HG02852 (cell line): ENCODE measurements around the gene DMAC2.
"Not testable (repeated sequence)": the region's sequence is repeated elsewhere in the genome, so short reads cannot be mapped to it uniquely, and the experiment has no call there.

Source experiments
- ATAC-seq: cut with Tn5 transposase; IDR thresholded peaks from one replicate; pipeline ENCODE4 v1.9.1; 2021; ENCODE audit warnings: mild to moderate bottlenecking, moderate library complexity; ENCODE audit not compliant: unreplicated experiment

DMAC2 gene

GRCh38 chr19:41439441-41440222 lies at the start of gene DMAC2:
Gene DMAC2, minus strand, starts transcription at chr19:41439912. Its CDS starts 13 bp downstream, at chr19:41439899.
- peak; percentile 90 for ATAC-seq

DNA sequence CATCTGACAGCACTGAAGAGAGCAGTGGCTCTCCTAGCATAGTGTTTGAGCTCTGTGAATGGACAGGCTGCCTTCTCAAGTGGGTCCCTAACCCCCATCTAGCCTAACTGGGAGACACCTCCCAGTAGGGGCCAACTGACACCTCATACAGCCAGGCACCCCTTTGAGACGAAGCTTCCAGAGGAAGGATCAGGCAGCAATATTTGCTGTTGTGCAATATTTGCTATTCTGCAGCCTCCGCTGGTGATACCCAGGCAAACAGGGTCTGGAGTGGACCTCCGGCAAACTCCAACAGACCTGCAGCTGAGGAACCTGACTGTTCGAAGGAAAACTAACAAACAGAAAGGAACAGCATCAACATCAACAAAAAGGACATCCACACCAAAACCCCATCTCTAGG lies 47.2 kb upstream of the DMAC2 start:
- ATAC-seq = not testable (repeated sequence)

DNA sequence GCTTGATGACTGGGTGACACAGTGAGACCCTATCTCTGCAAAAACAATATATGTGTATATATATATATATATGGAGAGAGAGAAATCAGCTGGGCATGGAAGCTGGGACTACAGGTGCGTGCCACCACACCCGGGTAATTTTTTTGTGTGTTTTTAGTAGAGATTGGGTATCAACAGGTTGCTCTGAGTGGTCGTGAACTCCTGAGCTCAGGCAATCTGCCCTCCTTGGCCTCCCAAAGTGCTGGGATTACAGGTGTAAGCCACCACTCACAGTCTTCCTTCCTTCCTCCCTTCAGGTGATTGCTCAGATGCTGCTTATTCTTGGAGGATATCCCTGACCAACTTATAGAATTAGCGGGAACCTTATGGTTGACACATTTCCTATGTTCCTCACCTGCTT lies 45.1 kb upstream of the DMAC2 start:
- ATAC-seq = no peak

DNA sequence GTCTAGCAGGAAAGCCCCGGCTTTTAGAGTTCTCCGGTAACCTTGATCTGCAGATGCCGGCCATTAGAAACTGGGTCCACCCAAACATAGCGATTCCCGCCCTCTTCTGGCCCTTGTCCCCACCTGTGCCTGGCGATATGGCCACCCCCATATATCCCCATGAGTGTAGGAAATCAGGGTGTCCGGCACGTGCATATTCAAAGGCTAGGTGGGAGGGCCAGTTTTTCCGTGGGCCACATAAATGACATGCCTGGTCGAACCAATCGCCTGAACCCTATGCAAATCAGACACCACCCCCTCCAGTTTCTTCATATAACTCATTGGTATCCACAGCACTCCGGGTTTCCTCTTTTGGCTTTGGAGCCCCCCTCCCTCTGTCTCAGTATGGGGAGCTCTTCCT lies 40.6 kb upstream of the DMAC2 start:
- ATAC-seq = no peak

DNA sequence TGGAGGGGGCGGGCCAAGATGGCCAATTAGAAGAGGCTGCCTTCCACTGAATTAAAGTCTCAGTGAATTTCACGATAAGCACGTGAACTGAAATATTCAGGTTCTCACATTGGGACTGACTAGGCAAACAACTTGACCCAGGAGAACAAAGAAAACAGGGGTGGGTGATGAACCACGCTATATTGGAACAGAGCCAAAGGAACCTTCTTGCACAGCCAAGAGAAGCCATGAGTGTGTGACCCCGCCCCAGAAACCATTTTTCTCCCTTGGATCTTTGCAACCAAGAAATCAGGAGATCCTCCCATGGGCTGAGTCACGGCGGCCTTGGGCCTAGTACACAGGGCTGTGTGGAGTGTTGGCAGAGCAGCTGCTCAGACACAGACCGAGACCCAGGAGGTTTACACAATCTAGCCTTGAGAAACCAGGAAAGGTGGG lies 40.1 kb upstream of the DMAC2 start:
- no peak for ATAC-seq

- no peak for ATAC-seq
Observed at GRCh38 chr19:41478875-41479756, 39.4 kb upstream of the DMAC2 start.

DNA sequence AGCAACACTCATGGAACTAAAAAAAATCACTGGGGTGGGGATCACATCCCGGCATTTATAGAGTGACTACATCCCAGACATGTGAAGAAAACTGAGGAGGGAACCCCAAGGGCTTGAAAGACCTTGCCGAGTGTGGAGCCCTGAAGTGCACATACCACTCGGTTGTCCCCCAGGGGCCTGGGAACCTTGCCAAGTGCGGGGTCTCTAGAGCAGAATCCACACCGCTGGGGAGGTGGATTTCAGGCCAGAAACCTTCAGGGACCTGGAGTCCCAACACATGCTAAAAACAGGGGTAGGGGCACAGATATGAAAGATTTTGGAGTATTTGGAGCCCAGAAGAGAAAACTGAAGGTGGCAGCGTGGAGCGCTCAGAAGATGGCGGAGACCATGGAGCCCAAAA lies 38.5 kb upstream of the DMAC2 start:
- ATAC-seq = no peak

DNA sequence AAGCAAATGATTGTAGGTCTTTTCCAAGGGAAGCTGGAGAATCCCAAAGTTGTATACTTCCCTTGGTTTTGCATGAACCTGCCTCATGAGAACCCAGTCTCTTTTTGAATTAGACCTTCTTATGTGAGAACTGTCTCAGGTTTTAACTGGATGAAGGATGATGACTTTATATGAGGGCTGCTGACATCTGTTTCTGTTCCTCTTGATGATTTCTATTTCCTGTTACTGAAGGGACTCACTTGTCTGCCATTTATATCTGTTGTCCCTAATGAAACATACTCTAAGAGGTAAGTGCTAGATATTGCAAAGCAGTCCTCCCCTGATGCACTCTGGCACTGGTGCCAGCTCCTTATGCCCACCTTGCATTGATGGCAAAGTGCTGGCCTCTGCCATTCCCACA lies 36.9 kb upstream of the DMAC2 start:
- no peak for ATAC-seq

DNA sequence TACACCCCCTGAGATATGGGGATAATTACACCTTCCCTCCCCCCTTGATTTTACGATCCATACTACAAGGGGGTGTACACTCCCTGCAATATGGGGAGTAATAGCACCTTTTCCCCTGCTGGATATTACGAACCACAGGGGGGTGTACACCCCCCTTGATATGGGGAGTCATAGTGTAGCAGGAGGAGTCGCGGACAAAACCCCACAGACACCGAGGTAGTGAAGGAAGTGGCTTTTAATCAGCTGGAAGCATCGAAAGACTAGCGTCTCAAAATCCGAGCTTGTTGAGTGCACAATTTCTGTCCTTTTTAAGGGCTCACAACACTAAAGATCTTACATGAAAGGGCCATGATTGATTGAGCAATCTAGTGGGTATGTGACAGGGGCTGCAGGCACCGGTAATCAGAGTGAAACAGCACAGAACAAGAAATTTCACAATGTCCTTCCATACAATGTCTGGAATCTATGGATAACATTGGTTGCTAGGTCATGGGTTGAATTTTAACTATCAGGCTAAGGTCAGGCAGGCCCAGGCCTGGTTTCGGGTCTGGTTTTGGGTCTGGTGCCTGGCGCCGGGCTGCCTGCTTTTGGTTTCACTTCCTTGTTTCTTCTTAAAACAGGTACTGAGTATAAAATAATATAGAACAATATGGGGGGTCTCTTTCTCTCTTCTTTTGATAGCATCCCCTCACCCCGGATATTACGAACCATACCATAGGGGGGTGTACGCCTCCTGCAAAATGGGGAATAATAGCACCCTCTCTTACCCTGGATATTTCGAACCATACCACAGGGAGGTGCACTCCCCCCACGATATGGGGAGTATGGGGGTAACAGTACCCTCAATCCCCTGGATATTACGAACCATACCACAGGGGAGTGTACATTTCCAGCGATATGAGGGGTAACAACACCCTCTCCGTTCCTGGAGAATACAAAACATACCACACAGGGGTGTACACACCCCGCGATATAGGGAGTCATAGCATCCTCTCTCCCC lies 23.8 kb upstream of the DMAC2 start:
- ATAC-seq = not testable (repeated sequence)

- no peak for ATAC-seq
Observed at GRCh38 chr19:41462497-41462896, 22.8 kb upstream of the DMAC2 start.

GRCh38 chr19:41457241-41457640 lies 17.5 kb upstream of the DMAC2 start:
- no peak for ATAC-seq

GRCh38 chr19:41456342-41456918 lies 16.7 kb upstream of the DMAC2 start:
- no peak for ATAC-seq

DNA sequence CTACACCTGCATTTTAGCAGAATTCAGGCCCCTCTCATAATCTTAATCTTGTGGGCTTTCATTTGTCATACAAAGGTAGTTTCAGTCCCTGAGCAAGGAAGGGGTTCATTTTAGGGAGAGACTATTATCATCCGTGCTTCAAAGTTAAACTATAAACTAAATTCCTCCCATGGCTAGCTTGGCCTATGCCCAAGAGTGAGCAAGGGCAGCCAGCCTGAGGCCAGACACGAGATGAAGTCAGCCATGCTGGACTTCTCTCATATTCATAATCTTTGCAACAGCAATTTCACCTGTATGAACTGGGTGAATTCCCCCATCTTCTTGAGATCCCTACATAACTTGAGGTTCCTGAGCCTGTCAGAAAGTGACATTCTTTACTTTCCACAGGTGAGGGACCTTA lies 16.2 kb upstream of the DMAC2 start:
- no peak for ATAC-seq

- no peak for ATAC-seq
Observed at GRCh38 chr19:41452584-41453275, 13.0 kb upstream of the DMAC2 start.

DNA sequence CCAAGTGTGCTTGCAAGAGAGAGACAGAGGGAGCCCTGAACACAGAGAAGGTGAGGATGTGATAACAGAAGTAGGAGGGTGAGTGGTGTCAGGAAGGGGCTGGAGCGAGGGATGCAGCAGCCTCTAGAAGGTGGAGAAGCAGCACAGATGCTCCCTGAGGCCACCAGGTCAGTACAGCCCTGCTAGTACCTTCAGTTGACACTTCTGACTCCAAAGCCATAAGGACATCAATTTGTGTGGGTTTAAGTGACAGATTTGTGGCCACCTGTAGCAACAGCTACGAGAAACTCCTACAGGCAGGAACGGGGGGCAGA lies 10.1 kb upstream of the DMAC2 start:
- ATAC-seq = no peak

DNA sequence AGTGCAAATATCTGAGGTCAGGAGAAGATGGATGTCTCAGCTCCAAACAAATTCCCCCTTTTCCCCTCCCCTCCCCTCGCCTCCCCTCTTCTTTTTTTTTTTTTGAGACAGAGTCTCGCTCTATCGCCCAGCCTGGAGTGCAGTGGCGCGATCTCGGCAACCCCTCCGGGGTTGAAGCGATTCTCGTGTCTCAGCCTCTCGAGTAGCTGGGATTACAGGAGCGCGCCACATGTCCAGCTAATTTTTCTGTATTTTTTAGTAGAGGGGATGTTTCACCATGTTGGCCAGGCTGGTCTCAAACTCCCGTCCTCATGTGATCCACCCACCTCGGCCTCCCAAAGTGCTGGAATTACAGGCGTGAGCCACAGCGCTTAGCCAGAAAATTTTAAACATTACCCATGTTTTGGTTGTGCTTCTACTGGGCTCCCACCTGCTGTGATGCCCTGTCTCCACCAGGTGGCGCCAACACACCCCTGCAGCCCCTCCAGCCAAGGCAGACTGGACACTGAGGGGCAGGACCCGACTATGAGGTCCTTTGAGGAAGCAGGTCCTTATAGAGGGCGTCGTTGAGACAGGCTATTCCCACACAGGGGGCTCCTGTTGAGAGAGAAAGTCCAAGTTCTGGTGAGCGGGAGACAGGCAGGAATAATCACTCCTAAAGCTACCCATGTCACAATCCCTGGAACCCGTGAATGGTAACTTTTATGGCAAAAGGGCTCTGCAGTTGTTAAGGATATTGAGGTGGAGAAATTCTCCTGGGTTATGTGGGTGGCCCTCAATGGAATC lies 9.6 kb upstream of the DMAC2 start:
- no peak for ATAC-seq

- ATAC-seq = no peak
Observed at GRCh38 chr19:41447732-41448332, 8.1 kb upstream of the DMAC2 start.

DNA sequence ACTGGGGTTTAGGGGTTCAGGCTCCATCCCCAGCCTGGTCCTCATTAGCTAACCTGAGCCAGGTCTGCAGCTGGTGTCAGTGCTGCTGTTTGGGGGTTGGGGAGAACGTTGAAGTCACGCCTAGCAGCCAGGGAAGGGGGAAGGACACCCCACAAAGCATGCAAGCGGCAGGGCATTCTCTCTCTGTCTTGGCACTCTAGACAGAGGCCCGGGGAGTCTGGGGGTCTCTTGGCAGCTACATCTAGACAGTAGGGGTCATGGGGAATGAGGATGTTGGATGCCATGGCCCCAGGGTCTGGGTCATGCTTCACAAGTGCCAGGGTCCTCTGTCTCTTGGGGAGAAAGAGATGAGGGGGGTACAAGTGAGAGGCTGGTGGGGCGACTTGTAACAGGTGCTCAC lies 5.9 kb upstream of the DMAC2 start:
- ATAC-seq = no peak
